HepG2 (cell line): Measurements from ENCODE around the gene RBM12. TPM values are rescaled to one million over a fixed set of nuclear protein-coding genes. Genes with fewer than 3 reads are reported as not detected.
A peak's percentile ranks its signal among the peaks of the same experiment; 100 is the strongest.

Experiments
- ATAC-seq: fragments of 200-7000 bp; cut with Tn5 transposase; 3 replicates; pipeline ENCODE4 v1.9.1; 2020; ENCODE audit warnings: mild to moderate bottlenecking, moderate library complexity
- BruUV-seq: library from RNA; stranded (reverse); fragments of 400-500 nt; replicated peaks from 2 replicates; lab custom pipeline; 2021; lab: Mats Ljungman, UMichigan
- CTCF ChIA-PET: fragments of 300-600 bp; formaldehyde crosslinking; extraction: SDS; loops from one replicate; lab custom pipeline; 2021; ENCODE audit warnings: low total read pairs, inconsistent platforms, low intra/inter-chr PET ratio; lab: Yijun Ruan, JAX
- POLR2A ChIA-PET: fragments of 350-600 bp; sonication (Branson Sonifier 250); formaldehyde crosslinking; loops from one replicate; lab custom pipeline; 2020; ENCODE audit warnings: antibody characterized with exemption, inconsistent platforms; lab: Yijun Ruan, JAX
- DNase-seq: peaks from one replicate; pipeline ENCODE4 v3.0.0-alpha.2; 2015; ENCODE audit warnings: low spot score
- FAIRE-seq: peaks from 3 replicates; lab custom pipeline; 2011; peaks lifted over from hg19 to GRCh38; lab: Jason Lieb, UNC
- H2AFZ ChIP-seq: one replicate; pipeline ENCODE4 v1.6.1; 2011; ENCODE audit warnings: low read length, inconsistent platforms
- H3K27ac ChIP-seq: fragments of 300-600 bp; 3 replicates; pipeline ENCODE4 v1.8.0; 2011; ENCODE audit warnings: mixed run types, mild to moderate bottlenecking, mixed read lengths, low read length, inconsistent platforms; ENCODE audit not compliant: insufficient read depth; ENCODE audit errors: extremely low read length
- H3K27me3 ChIP-seq, 2 experiments: fragments of 200-600 bp in 1 of 2; 2 replicates in 1 of 2; 3 replicates in 1 of 2; pipeline versions ENCODE4 v1.6.0 to v1.8.0; 2011; ENCODE audit warnings: low read length in 2 of 2, mild to moderate bottlenecking in 2 of 2, moderate library complexity in 2 of 2, inconsistent platforms in 1 of 2; ENCODE audit not compliant: insufficient read depth in 2 of 2, control insufficient read depth in 1 of 2
- H3K36me3 ChIP-seq, 2 experiments: fragments of 200-600 bp in 1 of 2; replicated peaks in 1 of 2; 2 replicates in 1 of 2; 3 replicates in 1 of 2; pipeline versions ENCODE4 v1.5.1 to v1.8.0; 2011; ENCODE audit warnings: low read length in 2 of 2, inconsistent platforms in 1 of 2; ENCODE audit not compliant: insufficient read depth in 2 of 2, control insufficient read depth in 1 of 2
- H3K4me1 ChIP-seq: 2 replicates; pipeline ENCODE4 v1.5.1; 2012; ENCODE audit warnings: low read length, inconsistent platforms; ENCODE audit not compliant: insufficient read depth
- H3K4me2 ChIP-seq: 2 replicates; pipeline ENCODE4 v1.6.0; 2011; ENCODE audit warnings: low read depth, low read length, inconsistent platforms
- H3K4me3 ChIP-seq, 3 experiments: fragments of 200-600 bp in 1 of 3; sonication (generic), shearing (Covaris generic) in 1 of 3; replicated peaks in 1 of 3; 2 replicates each; pipeline ENCODE4 v1.5.1; 2011 to 2016; ENCODE audit warnings: low read length in 3 of 3, inconsistent platforms in 2 of 3, low read depth in 2 of 3, mild to moderate bottlenecking in 2 of 3, control low read depth in 1 of 3, mixed read lengths in 1 of 3; ENCODE audit not compliant: insufficient read depth in 1 of 3
- H3K79me2 ChIP-seq: one replicate; pipeline ENCODE4 v1.6.1; 2011; ENCODE audit warnings: low read length, inconsistent platforms; ENCODE audit not compliant: insufficient read depth
- H3K9ac ChIP-seq: 2 replicates; pipeline ENCODE4 v1.6.0; 2011; ENCODE audit warnings: mild to moderate bottlenecking, low read depth, low read length, inconsistent platforms; ENCODE audit not compliant: insufficient read depth
- H3K9me3 ChIP-seq: 2 replicates; pipeline ENCODE4 v1.5.1; 2012; ENCODE audit warnings: mild to moderate bottlenecking, low read length
- H4K20me1 ChIP-seq: 2 replicates; pipeline ENCODE4 v1.6.0; 2011; ENCODE audit warnings: inconsistent platforms, mild to moderate bottlenecking, low read length, moderate library complexity; ENCODE audit not compliant: insufficient read depth
- ASH2L ChIP-seq: fragments of 300-600, 200-600 bp; sonication (generic); IDR thresholded peaks from 2 replicates; pipeline ENCODE4 v1.7.0; 2017; ENCODE audit warnings: low read depth, mild to moderate bottlenecking, moderate library complexity, mixed read lengths, low read length; ENCODE audit not compliant: insufficient read length
- KDM3A ChIP-seq: IDR thresholded peaks from 2 replicates; pipeline ENCODE4 v1.6.1; 2018; ENCODE audit warnings: low read depth, missing compliant biosample characterization
- KDM5B ChIP-seq: sonication (generic); formaldehyde crosslinking; IDR thresholded peaks from 2 replicates; pipeline ENCODE4 v1.4.0; 2020; ENCODE audit warnings: missing genetic modification reagents, mild to moderate bottlenecking, borderline replicate concordance
- KLF11 ChIP-seq: IDR thresholded peaks from 2 replicates; pipeline ENCODE4 v1.6.1; 2016; ENCODE audit warnings: missing compliant biosample characterization
- MAFF ChIP-seq: IDR thresholded peaks from 2 replicates; pipeline ENCODE4 v1.6.1; 2011; ENCODE audit warnings: low read depth, low read length, improper control_type of control experiment
- MAFK ChIP-seq, 2 experiments: IDR thresholded peaks in 1 of 2; conservative IDR thresholded peaks in 1 of 2; 2 replicates each; pipeline ENCODE4 v1.6.1; 2011; ENCODE audit warnings: improper control_type of control experiment in 2 of 2, low read length in 2 of 2
- MTF1 ChIP-seq: sonication (generic); formaldehyde crosslinking; IDR thresholded peaks from 2 replicates; pipeline ENCODE4 v1.5.0; 2020; ENCODE audit warnings: missing genetic modification reagents
- POLR2G ChIP-seq: fragments of 200-400 bp; formaldehyde crosslinking; IDR thresholded peaks from 2 replicates; pipeline ENCODE4 v1.6.1; 2018; ENCODE audit warnings: mild to moderate bottlenecking, low read depth, low read length, moderate library complexity
- PRMT3 ChIP-seq: sonication (generic); formaldehyde crosslinking; IDR thresholded peaks from 2 replicates; pipeline ENCODE4 v1.8.1; 2022; ENCODE audit warnings: low read depth, mild to moderate bottlenecking, moderate library complexity, missing genetic modification reagents, borderline replicate concordance
- RBM22 ChIP-seq: fragments of 200-400 bp; formaldehyde crosslinking; optimal IDR thresholded peaks from 2 replicates; pipeline ENCODE3; 2017; ENCODE audit warnings: mild to moderate bottlenecking, low read length, moderate library complexity
- RFXAP ChIP-seq: sonication (generic); formaldehyde crosslinking; IDR thresholded peaks from 2 replicates; pipeline ENCODE4 v1.4.0; 2020; ENCODE audit warnings: missing genetic modification reagents, borderline replicate concordance
- SRSF9 ChIP-seq: fragments of 200-400 bp; formaldehyde crosslinking; IDR thresholded peaks from 2 replicates; pipeline ENCODE4 v1.6.1; 2018; ENCODE audit warnings: borderline replicate concordance, mild to moderate bottlenecking, low read depth, low read length; ENCODE audit not compliant: insufficient read depth, poor library complexity, severe bottlenecking
- TCF7 ChIP-seq: sonication (generic); IDR thresholded peaks from 2 replicates; pipeline ENCODE4 v1.6.1; 2016; ENCODE audit warnings: antibody characterized with exemption, low read depth
- ZC3H13 ChIP-seq: sonication (generic); formaldehyde crosslinking; IDR thresholded peaks from 2 replicates; pipeline ENCODE4 v1.8.1; 2023; ENCODE audit warnings: mild to moderate bottlenecking, missing genetic modification reagents, moderate library complexity
- ZNF674 ChIP-seq: sonication (generic); formaldehyde crosslinking; IDR thresholded peaks from 2 replicates; pipeline ENCODE4 v1.5.0; 2020; ENCODE audit warnings: low read depth, mild to moderate bottlenecking, missing genetic modification reagents
- ZNF766 ChIP-seq: sonication (generic); formaldehyde crosslinking; IDR thresholded peaks from 2 replicates; pipeline ENCODE4 v1.5.0; 2020; ENCODE audit warnings: missing genetic modification reagents, borderline replicate concordance
- ZNF850 ChIP-seq: sonication (generic); formaldehyde crosslinking; conservative IDR thresholded peaks from 2 replicates; pipeline ENCODE4 v1.9.0; 2021; ENCODE audit warnings: mild to moderate bottlenecking, missing genetic modification reagents
- WGBS: methylation state at CpG from one replicate; pipeline ENCODE4 v1.1.6; 2017; ENCODE audit warnings: low lambda C conversion rate; 5-methylcytosine and 5-hydroxymethylcytosine counted together
- in situ Hi-C: cut with HindIII; loops from 2 replicates; pipeline ENCODE4 v1.10.0; 2017; ENCODE audit warnings: low pct_unique_long_range_greater_than_20kb; ENCODE audit not compliant: extremely low pct_ligation_motif_present
- intact Hi-C: fragments of 100-400 bp; cut with micrococcal nuclease; formaldehyde crosslinking; loops from one replicate; pipeline ENCODE4 v1.10.0; 2022; ENCODE audit not compliant: unreplicated experiment
- polyA plus RNA-seq, 8 experiments: library from polyadenylated mRNA; depleted of rRNA in 3 of 8; stranded (reverse) in 7 of 8; unstranded in 1 of 8; fragments of >200 nt; fragmentation: Illumina TruSeq in 4 of 8; extraction: Trizol in 4 of 8; gene quantifications; 2 replicates each; pipeline versions ENCODE4 v1.2.1 to v1.2.3, GENCODE V29; 2011 to 2016; ENCODE audit warnings: low read depth in 4 of 8, missing spikeins in 1 of 8, mixed read lengths in 1 of 8; ENCODE audit not compliant: insufficient read depth in 1 of 8
- total RNA-seq, 5 experiments: library from RNA; depleted of rRNA; stranded (reverse); fragments of >200 nt; fragmentation: Illumina TruSeq; extraction: Trizol; gene quantifications; 2 replicates each; pipeline ENCODE4 v1.2.3, GENCODE V29; 2016; ENCODE audit warnings: low read depth in 1 of 5
- TF ChIP-seq, protein P1 (sequence below): sonication (generic); formaldehyde crosslinking; IDR thresholded peaks from 2 replicates; pipeline ENCODE4 v1.8.0; 2022; ENCODE audit warnings: mild to moderate bottlenecking, missing genetic modification reagents
- TF ChIP-seq, protein P2 (sequence below), 2 experiments: fragments of 450-650 bp in 1 of 2; sonication (generic) in 1 of 2; formaldehyde crosslinking; IDR thresholded peaks; 2 replicates each; pipeline versions ENCODE4 v1.5.0 to v1.8.0; 2020 to 2022; ENCODE audit warnings: mild to moderate bottlenecking in 1 of 2, missing genetic modification reagents in 1 of 2
- TF ChIP-seq, protein P3 (sequence below): sonication (generic); formaldehyde crosslinking; IDR thresholded peaks from 2 replicates; pipeline ENCODE4 v1.5.0; 2020; ENCODE audit warnings: missing genetic modification reagents

Gene RBM12
- total and polyA plus RNA-seq, 2 of the 13 experiments (the other 11 are each of a cell fraction or from before 2014, with no cell fraction given) = 97.9 to 104 TPM

DNA sequence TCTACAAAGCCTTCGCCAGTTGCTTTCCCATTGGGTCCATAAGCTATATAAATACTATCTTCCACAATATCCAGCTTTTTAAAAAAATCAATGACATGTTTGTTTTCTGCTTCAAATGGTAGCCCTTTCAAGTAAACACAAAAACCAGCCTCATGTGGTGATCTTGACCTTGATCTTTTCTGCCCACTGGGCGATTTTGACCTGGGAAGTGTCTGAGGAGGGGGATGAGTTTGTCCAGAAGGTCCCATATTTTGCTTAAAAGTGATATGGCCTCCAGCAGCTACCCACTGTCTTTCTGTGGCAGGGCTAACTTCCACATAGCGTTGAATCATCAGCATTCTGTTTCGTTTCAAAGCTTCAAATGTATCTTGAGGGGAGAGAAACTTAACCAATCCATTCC, 10.8 kb downstream of the RBM12 start:
- Histone ChIP-seq H3K4me3 (no peak overlapping the region), H3K9me3 (no peaks in the 10 kb centered on the region; the same call in 1 of the 2 replicates)
- intact Hi-C loops = no loop called here
- WGBS = 97% methylated on average over 4 of the region's 4 CpGs
- no peak for TF ChIP-seq ZNF766 (CRISPR knock-in tag)
- TF ChIP-seq, protein P1, sequence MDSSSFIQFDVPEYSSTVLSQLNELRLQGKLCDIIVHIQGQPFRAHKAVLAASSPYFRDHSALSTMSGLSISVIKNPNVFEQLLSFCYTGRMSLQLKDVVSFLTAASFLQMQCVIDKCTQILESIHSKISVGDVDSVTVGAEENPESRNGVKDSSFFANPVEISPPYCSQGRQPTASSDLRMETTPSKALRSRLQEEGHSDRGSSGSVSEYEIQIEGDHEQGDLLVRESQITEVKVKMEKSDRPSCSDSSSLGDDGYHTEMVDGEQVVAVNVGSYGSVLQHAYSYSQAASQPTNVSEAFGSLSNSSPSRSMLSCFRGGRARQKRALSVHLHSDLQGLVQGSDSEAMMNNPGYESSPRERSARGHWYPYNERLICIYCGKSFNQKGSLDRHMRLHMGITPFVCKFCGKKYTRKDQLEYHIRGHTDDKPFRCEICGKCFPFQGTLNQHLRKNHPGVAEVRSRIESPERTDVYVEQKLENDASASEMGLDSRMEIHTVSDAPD = no peak
- no peak for TF ChIP-seq MTF1 (CRISPR knock-in tag)
- TF ChIP-seq ZNF674 (CRISPR knock-in tag) = no peak
- no peak for TF ChIP-seq SRSF9
- no peak for TF ChIP-seq ZC3H13 (CRISPR knock-in tag)
- TF ChIP-seq RFXAP (CRISPR knock-in tag) = no peak
- TF ChIP-seq ZNF850 (CRISPR knock-in tag) = no peak
- TF ChIP-seq PRMT3 (CRISPR knock-in tag) = no peak
- TF ChIP-seq MAFK (conservative IDR thresholded peaks at IDR 0.05 in 1 of 2, IDR thresholded peaks at IDR 0.05 in 1 of 2; ENCODE audit: low read length in 2 of 2) = peak; percentile 62 to 66
- 0 out of 2 replicates have a peak, but pooled peaks have one; percentile 34 for TF ChIP-seq MAFF
- no peak for TF ChIP-seq KDM5B (CRISPR knock-in tag)
- no peak for TF ChIP-seq KLF11 (CRISPR knock-in tag)
- TF ChIP-seq, protein P2, sequence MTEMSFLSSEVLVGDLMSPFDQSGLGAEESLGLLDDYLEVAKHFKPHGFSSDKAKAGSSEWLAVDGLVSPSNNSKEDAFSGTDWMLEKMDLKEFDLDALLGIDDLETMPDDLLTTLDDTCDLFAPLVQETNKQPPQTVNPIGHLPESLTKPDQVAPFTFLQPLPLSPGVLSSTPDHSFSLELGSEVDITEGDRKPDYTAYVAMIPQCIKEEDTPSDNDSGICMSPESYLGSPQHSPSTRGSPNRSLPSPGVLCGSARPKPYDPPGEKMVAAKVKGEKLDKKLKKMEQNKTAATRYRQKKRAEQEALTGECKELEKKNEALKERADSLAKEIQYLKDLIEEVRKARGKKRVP (CRISPR knock-in tag; IDR thresholded peaks at IDR 0.05) = no peak
- no peak for TF ChIP-seq TCF7
- no peak for TF ChIP-seq KDM3A (CRISPR knock-in tag)
- peak; percentile 52 for TF ChIP-seq POLR2G
- TF ChIP-seq RBM22 = peak; percentile 9
- TF ChIP-seq, protein P3, sequence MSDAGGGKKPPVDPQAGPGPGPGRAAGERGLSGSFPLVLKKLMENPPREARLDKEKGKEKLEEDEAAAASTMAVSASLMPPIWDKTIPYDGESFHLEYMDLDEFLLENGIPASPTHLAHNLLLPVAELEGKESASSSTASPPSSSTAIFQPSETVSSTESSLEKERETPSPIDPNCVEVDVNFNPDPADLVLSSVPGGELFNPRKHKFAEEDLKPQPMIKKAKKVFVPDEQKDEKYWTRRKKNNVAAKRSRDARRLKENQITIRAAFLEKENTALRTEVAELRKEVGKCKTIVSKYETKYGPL = no peak
- peak; percentile 36 for TF ChIP-seq ASH2L
- TF ChIP-seq, all 625 proteins: peak for 5
- no peaks in the 10 kb centered on the region for H3K27me3 ChIP-seq
- H3K9ac ChIP-seq = no peak overlapping the region
- ATAC-seq = no peak
- ChIA-PET POLR2A (interaction anchor here (0.5 to 2.8 kb wide), 4 partner anchors 10 to 197 kb away, joined by 3 to 13 read pairs (median 6); partner anchors contain the start of genes CPNE1, RBM12 and RBM39), CTCF (no interaction called here)
- in situ Hi-C loops = no loop called here
- FAIRE-seq = no peak
- BruUV-seq = TSS peak; percentile 10
- no peak overlapping the region for H3K4me2 ChIP-seq
- no peak overlapping the region for H2AFZ ChIP-seq
- DNase-seq = no peak
- H3K79me2 ChIP-seq = peaks cover 99% of the 10 kb centered on the region
- H4K20me1 ChIP-seq = peaks cover 80% of the 10 kb centered on the region
- peaks cover 26 to 59% of the 10 kb centered on the region in 2 experiments for H3K36me3 ChIP-seq
- no peak overlapping the region for H3K27ac ChIP-seq
- peaks cover 22% of the 10 kb centered on the region for H3K4me1 ChIP-seq
